ENCODE measurements around the gene EPB41L2.
"Not testable (repeated sequence)": the region's sequence is repeated elsewhere in the genome, so short reads cannot be mapped to it uniquely, and the experiment has no call there.

The EPB41L2 gene

GRCh38 chr6:130811932-130812331, 251.1 kb downstream of the EPB41L2 start:
- no peak for DNase-seq
- TF ChIP-seq CTCF (IDR thresholded peaks at IDR 0.05; ENCODE audit: low read depth, low read length) = no peak
- no peaks in the 10 kb centered on the region for H3K27me3 ChIP-seq
- no peaks in the 10 kb centered on the region for H3K4me1 ChIP-seq
- H3K9me3 ChIP-seq = no peaks in the 10 kb centered on the region
- H3K36me3 ChIP-seq = no peaks in the 10 kb centered on the region
- no peak overlapping the region for H3K4me3 ChIP-seq (ENCODE audit: low read depth, low read length)

GRCh38 chr6:130810307-130811030, 252.6 kb downstream of the EPB41L2 start:
- H3K36me3 ChIP-seq = no peaks in the 10 kb centered on the region
- H3K9me3 ChIP-seq = no peaks in the 10 kb centered on the region
- DNase-seq = no peak
- no peaks in the 10 kb centered on the region for H3K27me3 ChIP-seq
- no peak overlapping the region for H3K4me3 ChIP-seq (ENCODE audit: low read depth, low read length)
- H3K4me1 ChIP-seq = no peaks in the 10 kb centered on the region
- TF ChIP-seq CTCF (IDR thresholded peaks at IDR 0.05; ENCODE audit: low read depth, low read length) = no peak

GRCh38 chr6:130801368-130801767, 261.7 kb downstream of the EPB41L2 start:
- H3K27me3 ChIP-seq; H3K4me3 ChIP-seq (ENCODE audit: low read depth, low read length); H3K36me3 ChIP-seq; H3K4me1 ChIP-seq; H3K9me3 ChIP-seq; DNase-seq: not testable (repeated sequence)

- Histone ChIP-seq H3K36me3 (no peaks in the 10 kb centered on the region), H3K27me3 (no peaks in the 10 kb centered on the region), H3K4me1 (no peaks in the 10 kb centered on the region), H3K4me3 (ENCODE audit: low read depth, low read length) (no peak overlapping the region), H3K9me3 (no peaks in the 10 kb centered on the region)
- no peak for TF ChIP-seq CTCF (IDR thresholded peaks at IDR 0.05; ENCODE audit: low read depth, low read length)
- no peak for DNase-seq
Measured at GRCh38 chr6:130797061-130797460, 266.0 kb downstream of the EPB41L2 start.

GRCh38 chr6:130796313-130796905, 266.6 kb downstream of the EPB41L2 start:
- no peak for DNase-seq
- Histone ChIP-seq H3K27me3 (no peaks in the 10 kb centered on the region), H3K4me1 (no peaks in the 10 kb centered on the region), H3K36me3 (no peaks in the 10 kb centered on the region), H3K4me3 (ENCODE audit: low read depth, low read length) (no peak overlapping the region), H3K9me3 (no peaks in the 10 kb centered on the region)
- no peak for TF ChIP-seq CTCF (IDR thresholded peaks at IDR 0.05; ENCODE audit: low read depth, low read length)

- TF ChIP-seq CTCF (IDR thresholded peaks at IDR 0.05; ENCODE audit: low read depth, low read length) = no peak
Measured at GRCh38 chr6:130794738-130795137, 268.3 kb downstream of the EPB41L2 start.

More at GRCh38 chr6:130794738-130795137, 268.3 kb downstream of the EPB41L2 start:
- H3K36me3 ChIP-seq = no peaks in the 10 kb centered on the region
- H3K4me1 ChIP-seq = no peaks in the 10 kb centered on the region
- no peak for DNase-seq
- H3K9me3 ChIP-seq = no peaks in the 10 kb centered on the region
- H3K27me3 ChIP-seq = no peaks in the 10 kb centered on the region
- no peak overlapping the region for H3K4me3 ChIP-seq (ENCODE audit: low read depth, low read length)

Data from BE2C (cell line).